ENCODE results near the gene EEF1AKMT4.

The EEF1AKMT4 gene

DNA sequence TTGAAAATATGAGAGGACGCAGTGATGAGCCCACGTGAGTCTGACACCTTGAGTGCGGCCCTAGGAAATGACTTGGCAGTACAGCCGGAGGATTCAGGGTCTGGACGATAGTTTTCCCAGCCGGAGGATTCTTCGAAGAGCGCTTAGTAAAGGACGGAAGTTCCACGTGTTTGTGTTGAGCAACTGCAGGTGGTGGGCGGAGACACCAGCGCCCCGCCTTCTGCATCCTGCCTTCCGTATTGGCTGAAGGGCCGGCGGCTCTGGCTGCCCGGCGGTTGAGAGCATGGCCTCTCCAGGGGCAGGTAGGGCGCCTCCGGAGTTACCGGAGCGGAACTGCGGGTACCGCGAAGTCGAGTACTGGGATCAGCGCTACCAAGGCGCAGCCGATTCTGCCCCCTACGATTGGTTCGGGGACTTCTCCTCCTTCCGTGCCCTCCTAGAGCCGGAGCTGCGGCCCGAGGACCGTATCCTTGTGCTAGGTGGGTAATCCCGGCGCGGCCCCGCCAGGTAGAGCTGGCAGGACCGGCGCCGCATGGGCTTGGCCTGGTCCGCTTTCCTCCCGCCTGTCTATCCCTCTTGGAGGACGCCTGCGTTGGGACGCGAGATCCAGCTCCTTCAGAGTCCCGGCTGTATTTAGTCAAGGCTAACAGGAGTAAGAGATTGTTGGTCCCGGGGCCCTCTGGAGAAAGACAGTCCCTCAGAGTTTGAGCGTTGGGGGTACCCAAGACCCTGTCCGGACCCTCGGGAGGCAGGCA is at the start of gene EEF1AKMT4:
EEF1AKMT4 (plus strand) TSS at position 261 of the 755 bp plus-strand sequence; CDS start at position 284, 23 bp downstream.
- DNase-seq (ENCODE audit: low read depth), result peak; percentile 98
- H3K4me3 ChIP-seq (ENCODE audit: low read depth, low read length), result peak within 1 kb of the TSS; percentile 91
- TF ChIP-seq, protein P1, sequence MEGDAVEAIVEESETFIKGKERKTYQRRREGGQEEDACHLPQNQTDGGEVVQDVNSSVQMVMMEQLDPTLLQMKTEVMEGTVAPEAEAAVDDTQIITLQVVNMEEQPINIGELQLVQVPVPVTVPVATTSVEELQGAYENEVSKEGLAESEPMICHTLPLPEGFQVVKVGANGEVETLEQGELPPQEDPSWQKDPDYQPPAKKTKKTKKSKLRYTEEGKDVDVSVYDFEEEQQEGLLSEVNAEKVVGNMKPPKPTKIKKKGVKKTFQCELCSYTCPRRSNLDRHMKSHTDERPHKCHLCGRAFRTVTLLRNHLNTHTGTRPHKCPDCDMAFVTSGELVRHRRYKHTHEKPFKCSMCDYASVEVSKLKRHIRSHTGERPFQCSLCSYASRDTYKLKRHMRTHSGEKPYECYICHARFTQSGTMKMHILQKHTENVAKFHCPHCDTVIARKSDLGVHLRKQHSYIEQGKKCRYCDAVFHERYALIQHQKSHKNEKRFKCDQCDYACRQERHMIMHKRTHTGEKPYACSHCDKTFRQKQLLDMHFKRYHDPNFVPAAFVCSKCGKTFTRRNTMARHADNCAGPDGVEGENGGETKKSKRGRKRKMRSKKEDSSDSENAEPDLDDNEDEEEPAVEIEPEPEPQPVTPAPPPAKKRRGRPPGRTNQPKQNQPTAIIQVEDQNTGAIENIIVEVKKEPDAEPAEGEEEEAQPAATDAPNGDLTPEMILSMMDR (IDR thresholded peaks at IDR 0.05; ENCODE audit: low read depth, low read length, missing control alignments), result peak; percentile 49

GRCh38 chr3:184200825-184201224 is 48.6 kb upstream of the EEF1AKMT4 start:
- no peak for DNase-seq (ENCODE audit: low read depth)
- TF ChIP-seq, protein P1 (IDR thresholded peaks at IDR 0.05; ENCODE audit: low read depth, low read length, missing control alignments), result no peak

DNA sequence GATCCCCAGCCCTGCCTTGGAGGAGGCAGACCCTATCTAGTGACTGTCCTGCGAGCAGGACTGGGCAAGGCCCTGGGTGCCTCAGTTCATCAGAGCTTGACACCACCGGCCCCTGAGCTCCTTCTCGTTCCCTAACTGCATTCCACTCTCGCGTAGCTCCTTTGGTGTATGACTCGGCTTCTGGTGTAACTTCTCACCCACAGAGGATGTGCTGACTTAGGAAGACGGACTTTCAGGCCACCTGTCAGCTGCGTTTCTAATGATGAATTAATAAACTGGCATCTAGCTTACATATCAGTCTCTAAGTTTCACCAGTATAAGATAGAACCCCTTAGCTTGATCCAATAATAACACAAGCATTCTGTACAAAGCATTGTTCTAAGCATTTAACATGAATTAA is 45.9 kb upstream of the EEF1AKMT4 start:
- no peak overlapping the region for H3K4me3 ChIP-seq (ENCODE audit: low read depth, low read length)
- DNase-seq (ENCODE audit: low read depth), result no peak
- TF ChIP-seq, protein P1 (IDR thresholded peaks at IDR 0.05; ENCODE audit: low read depth, low read length, missing control alignments), result no peak

More at GRCh38 chr3:184200825-184201224, 48.6 kb upstream of the EEF1AKMT4 start:
- no peak overlapping the region for H3K4me3 ChIP-seq (ENCODE audit: low read depth, low read length)

- no peak overlapping the region for H3K4me3 ChIP-seq (ENCODE audit: low read depth, low read length)
- TF ChIP-seq, protein P1 (IDR thresholded peaks at IDR 0.05; ENCODE audit: low read depth, low read length, missing control alignments), result no peak
- DNase-seq (ENCODE audit: low read depth), result no peak
These were observed 40.1 kb upstream of the EEF1AKMT4 start for GRCh38 chr3:184209146-184209923.

DNA sequence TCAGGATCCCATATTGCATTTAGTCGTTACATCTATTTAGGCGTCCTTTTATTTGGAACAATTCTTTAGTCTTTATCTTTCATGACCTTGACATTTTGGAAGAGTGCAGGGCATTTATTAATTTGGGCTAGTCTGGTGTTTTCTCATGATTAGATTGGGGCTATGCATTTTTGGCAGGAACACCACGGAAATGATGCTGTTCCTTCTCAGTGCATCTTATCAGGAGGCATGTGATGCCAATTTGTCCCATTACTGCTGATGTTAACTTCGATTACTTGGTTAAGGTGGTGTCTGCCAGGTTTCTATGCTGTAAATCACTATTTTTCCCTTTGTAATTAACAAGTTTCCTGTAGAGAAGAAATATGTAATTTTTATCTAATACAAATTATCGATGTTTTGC is 38.2 kb upstream of the EEF1AKMT4 start:
- no peak overlapping the region for H3K4me3 ChIP-seq (ENCODE audit: low read depth, low read length)
- no peak for DNase-seq (ENCODE audit: low read depth)
- TF ChIP-seq, protein P1 (IDR thresholded peaks at IDR 0.05; ENCODE audit: low read depth, low read length, missing control alignments), result no peak

DNA sequence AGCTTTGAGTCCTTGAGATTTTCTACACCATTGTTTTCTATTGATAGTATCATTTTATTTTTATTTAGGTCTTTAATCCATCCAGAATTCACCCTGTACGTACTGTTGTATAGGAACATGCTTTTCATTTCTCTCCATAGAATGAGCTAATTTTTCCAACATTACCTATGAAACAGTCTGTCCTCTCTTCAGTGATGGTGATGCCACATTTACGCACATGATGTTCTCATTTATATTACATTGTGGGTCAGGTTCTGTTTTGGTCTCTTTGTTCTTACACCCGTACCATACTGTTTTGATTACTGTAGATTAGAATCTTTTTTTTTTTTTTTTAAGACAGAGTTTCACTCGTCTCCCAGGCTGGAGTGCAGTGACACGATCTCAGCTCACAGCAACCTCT is 37.8 kb upstream of the EEF1AKMT4 start:
- DNase-seq (ENCODE audit: low read depth), result no peak
- TF ChIP-seq, protein P1 (IDR thresholded peaks at IDR 0.05; ENCODE audit: low read depth, low read length, missing control alignments), result no peak

More for the DNA sequence above, 37.8 kb upstream of the EEF1AKMT4 start:
- no peak overlapping the region for H3K4me3 ChIP-seq (ENCODE audit: low read depth, low read length)

All from GM12864 (cell line).